SJSA1 (cell line): ENCODE results near the gene LTBP4. TPM values are rescaled to one million over a fixed set of nuclear protein-coding genes. Genes with fewer than 3 reads are reported as not detected.
"Not testable (repeated sequence)": the region's sequence is repeated elsewhere in the genome, so short reads cannot be mapped to it uniquely, and the experiment has no call there.

ENCODE experiments used
- DNase-seq, 2 experiments: peaks; one replicate each; pipeline ENCODE4 v3.0.0-alpha.2; 2015 to 2020; ENCODE audit warnings: low spot score in 2 of 2, low read depth in 1 of 2
- H3K27ac ChIP-seq: fragments of 250-450 bp; sonication (Bioruptor Pico); 2 replicates; pipeline ENCODE4 v1.5.1; 2020; ENCODE audit warnings: mild to moderate bottlenecking, moderate library complexity
- H3K27me3 ChIP-seq: fragments of 250-450 bp; sonication (Bioruptor Pico); replicated peaks from 2 replicates; pipeline ENCODE4 v1.5.1; 2020; ENCODE audit warnings: mild to moderate bottlenecking, moderate library complexity
- H3K36me3 ChIP-seq: fragments of 250-450 bp; sonication (Bioruptor Pico); 2 replicates; pipeline ENCODE4 v1.5.1; 2020; ENCODE audit warnings: mild to moderate bottlenecking
- H3K4me1 ChIP-seq: fragments of 250-450 bp; sonication (Bioruptor Pico); replicated peaks from 2 replicates; pipeline ENCODE4 v1.6.1; 2021; ENCODE audit warnings: mild to moderate bottlenecking
- H3K4me3 ChIP-seq: fragments of 250-450 bp; sonication (Bioruptor Pico); 2 replicates; pipeline ENCODE4 v1.5.1; 2020; ENCODE audit warnings: mild to moderate bottlenecking
- H3K9me3 ChIP-seq: fragments of 250-450 bp; sonication (Bioruptor Pico); replicated peaks from 2 replicates; pipeline ENCODE4 v1.5.1; 2020; ENCODE audit warnings: mild to moderate bottlenecking
- total RNA-seq: library from RNA; depleted of rRNA; stranded (reverse); fragments of >200 nt; shearing (Covaris generic); gene quantifications from 2 replicates; pipeline ENCODE4 v1.2.3, GENCODE V29; 2014

LTBP4 gene
- total RNA-seq, 1 experiment from 2014 or later, result 16.5 TPM

DNA sequence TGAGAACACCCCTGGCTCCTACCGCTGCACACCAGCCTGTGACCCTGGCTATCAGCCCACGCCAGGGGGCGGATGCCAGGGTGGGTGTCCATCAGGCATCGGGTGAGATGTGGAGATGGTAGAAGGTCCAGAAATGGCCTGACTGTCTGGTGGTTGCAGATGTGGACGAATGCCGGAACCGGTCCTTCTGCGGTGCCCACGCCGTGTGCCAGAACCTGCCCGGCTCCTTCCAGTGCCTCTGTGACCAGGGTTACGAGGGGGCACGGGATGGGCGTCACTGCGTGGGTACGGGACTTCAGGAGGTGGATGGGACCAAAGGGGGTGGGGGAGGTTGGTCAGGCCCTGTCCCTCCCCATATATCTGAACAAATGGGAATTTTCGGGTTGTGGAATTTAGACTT is 15.8 kb downstream of the LTBP4 start:
- H3K9me3 ChIP-seq, result no peaks in the 10 kb centered on the region
- H3K4me1 ChIP-seq, result peaks cover 16% of the 10 kb centered on the region
- no peak overlapping the region for H3K4me3 ChIP-seq
- no peaks in the 10 kb centered on the region for H3K27me3 ChIP-seq
- no peak overlapping the region for H3K27ac ChIP-seq
- no peak for DNase-seq
- peaks cover 24% of the 10 kb centered on the region for H3K36me3 ChIP-seq

DNA sequence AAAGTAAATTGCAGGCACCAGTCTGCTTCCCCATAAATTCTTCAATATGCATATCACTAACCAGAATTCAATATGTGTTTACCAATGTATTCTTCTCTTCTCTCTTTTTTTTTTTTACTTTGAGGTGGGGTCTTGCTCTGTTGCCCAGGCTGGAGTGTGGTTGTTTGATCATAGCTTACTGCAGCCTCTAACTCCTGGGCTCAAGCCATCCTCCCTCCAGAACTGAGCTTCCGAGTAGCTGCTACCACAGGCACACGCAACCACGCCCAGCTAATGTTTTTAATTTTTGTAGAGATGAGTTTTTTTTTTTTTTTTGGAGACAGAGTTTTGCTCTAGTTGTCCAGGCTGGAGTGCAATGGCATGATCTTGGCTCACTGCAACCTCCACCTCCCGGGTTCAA is 16.8 kb downstream of the LTBP4 start:
- Histone ChIP-seq H3K36me3 (peaks cover 29% of the 10 kb centered on the region), H3K27me3 (no peaks in the 10 kb centered on the region), H3K4me3 (no peak overlapping the region), H3K9me3 (no peaks in the 10 kb centered on the region), H3K4me1 (peaks cover 16% of the 10 kb centered on the region), H3K27ac (no peak overlapping the region)
- DNase-seq, result no peak

- H3K27me3 ChIP-seq, result no peaks in the 10 kb centered on the region
- H3K4me1 ChIP-seq, result peaks cover 8% of the 10 kb centered on the region
- peaks cover 35% of the 10 kb centered on the region for H3K36me3 ChIP-seq
- H3K9me3 ChIP-seq, result no peaks in the 10 kb centered on the region
- no peak overlapping the region for H3K27ac ChIP-seq
- no peak overlapping the region for H3K4me3 ChIP-seq
- DNase-seq, result no peak
These were observed 18.4 kb downstream of the LTBP4 start for GRCh38 chr19:40619333-40620160.

DNA sequence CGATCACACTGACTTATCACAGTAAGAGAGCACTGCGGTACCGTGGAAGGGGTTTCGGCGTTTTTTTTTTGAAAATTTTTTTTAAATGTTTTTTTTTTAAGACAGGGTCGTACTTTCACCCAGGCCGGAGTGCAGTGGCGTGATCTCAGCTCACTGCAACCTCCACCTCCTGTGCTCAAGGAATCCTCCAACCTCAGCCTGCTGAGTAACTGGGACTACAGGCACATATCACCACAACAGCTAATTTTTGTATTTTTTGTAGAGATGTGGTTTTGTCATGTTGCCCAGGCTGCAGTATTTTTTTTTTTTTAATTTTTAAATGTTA is 19.0 kb downstream of the LTBP4 start:
- Histone ChIP-seq H3K9me3 (no peaks in the 10 kb centered on the region), H3K27ac (no peak overlapping the region), H3K27me3 (no peaks in the 10 kb centered on the region), H3K4me1 (peaks cover 7% of the 10 kb centered on the region), H3K36me3 (peaks cover 35% of the 10 kb centered on the region), H3K4me3 (no peak overlapping the region)
- no peak for DNase-seq

- H3K27me3 ChIP-seq, result no peaks in the 10 kb centered on the region
- peaks cover 6% of the 10 kb centered on the region for H3K4me1 ChIP-seq
- H3K27ac ChIP-seq, result no peak overlapping the region
- no peak for DNase-seq
- H3K4me3 ChIP-seq, result no peak overlapping the region
- peaks cover 45% of the 10 kb centered on the region for H3K36me3 ChIP-seq
- H3K9me3 ChIP-seq, result no peaks in the 10 kb centered on the region
These were observed 20.1 kb downstream of the LTBP4 start for GRCh38 chr19:40621283-40621682.

GRCh38 chr19:40621966-40622772 is 21.0 kb downstream of the LTBP4 start:
- peaks cover 6% of the 10 kb centered on the region for H3K4me1 ChIP-seq
- no peak overlapping the region for H3K4me3 ChIP-seq
- no peak for DNase-seq
- no peaks in the 10 kb centered on the region for H3K27me3 ChIP-seq
- no peak overlapping the region for H3K27ac ChIP-seq
- peaks cover 46% of the 10 kb centered on the region for H3K36me3 ChIP-seq
- H3K9me3 ChIP-seq, result no peaks in the 10 kb centered on the region

DNA sequence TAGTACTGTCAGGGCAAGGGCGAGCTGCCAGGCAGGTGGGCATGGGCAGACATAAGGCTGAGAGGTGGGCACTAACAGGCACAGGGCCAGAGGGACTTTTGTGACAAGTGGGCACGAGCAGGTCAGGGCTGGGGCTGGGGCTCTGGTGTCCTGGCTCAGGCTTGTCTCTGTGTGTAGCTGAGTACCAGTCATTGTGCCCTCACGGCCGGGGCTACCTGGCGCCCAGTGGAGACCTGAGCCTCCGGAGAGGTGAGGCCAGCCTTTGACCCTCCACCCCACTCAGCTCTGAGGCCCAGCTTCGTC is 21.6 kb downstream of the LTBP4 start:
- Histone ChIP-seq H3K4me1 (peaks cover 6% of the 10 kb centered on the region), H3K4me3 (no peak overlapping the region), H3K36me3 (peaks cover 50% of the 10 kb centered on the region), H3K9me3 (no peaks in the 10 kb centered on the region), H3K27me3 (no peaks in the 10 kb centered on the region), H3K27ac (no peak overlapping the region)
- no peak for DNase-seq

- Histone ChIP-seq H3K27me3 (no peaks in the 10 kb centered on the region), H3K9me3 (no peaks in the 10 kb centered on the region), H3K4me3 (no peak overlapping the region), H3K36me3 (peaks cover 52% of the 10 kb centered on the region), H3K4me1 (peaks cover 6% of the 10 kb centered on the region), H3K27ac (no peak overlapping the region)
- DNase-seq, result no peak
These were observed 22.5 kb downstream of the LTBP4 start for GRCh38 chr19:40623403-40624251.

DNA sequence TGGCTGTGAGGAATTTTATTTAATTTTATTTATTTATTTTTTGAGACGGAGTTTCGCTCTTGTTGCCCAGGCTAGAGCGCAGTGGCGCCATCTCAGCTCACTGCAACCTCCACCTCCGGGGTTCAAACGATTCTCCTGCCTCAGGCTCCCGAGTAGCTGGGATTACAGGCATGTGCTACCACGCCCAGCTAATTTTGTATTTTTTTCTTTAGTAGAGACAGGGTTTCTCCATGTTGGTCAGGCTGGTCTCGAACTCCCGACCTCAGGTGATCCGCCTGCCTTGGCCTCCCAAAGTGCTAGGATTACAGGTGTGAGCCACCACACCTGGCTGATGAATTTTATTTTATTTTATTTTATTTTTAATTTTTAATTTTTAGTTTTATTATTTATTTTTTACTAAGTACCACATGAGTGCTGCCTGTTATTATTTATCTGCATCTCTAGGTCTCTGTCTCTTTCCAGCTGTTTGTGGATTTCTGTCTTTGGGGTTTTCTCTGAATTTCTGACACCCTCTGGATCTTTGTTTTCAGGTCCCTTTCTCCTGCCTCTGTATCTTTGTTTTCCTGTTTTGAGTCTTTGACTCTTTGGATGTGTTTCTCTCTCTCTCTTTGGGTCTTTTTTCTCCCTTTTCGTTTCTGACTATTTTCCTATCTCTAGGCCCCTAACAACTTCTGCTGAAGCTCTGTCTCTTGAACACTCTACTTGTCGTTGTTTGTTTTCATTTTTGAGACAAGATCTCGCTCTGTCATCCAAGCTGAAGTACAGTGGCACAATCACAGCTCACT is 23.4 kb downstream of the LTBP4 start:
- peaks cover 48% of the 10 kb centered on the region for H3K36me3 ChIP-seq
- H3K27me3 ChIP-seq, H3K27ac ChIP-seq, H3K4me3 ChIP-seq, H3K9me3 ChIP-seq, H3K4me1 ChIP-seq, DNase-seq: not testable (repeated sequence)

DNA sequence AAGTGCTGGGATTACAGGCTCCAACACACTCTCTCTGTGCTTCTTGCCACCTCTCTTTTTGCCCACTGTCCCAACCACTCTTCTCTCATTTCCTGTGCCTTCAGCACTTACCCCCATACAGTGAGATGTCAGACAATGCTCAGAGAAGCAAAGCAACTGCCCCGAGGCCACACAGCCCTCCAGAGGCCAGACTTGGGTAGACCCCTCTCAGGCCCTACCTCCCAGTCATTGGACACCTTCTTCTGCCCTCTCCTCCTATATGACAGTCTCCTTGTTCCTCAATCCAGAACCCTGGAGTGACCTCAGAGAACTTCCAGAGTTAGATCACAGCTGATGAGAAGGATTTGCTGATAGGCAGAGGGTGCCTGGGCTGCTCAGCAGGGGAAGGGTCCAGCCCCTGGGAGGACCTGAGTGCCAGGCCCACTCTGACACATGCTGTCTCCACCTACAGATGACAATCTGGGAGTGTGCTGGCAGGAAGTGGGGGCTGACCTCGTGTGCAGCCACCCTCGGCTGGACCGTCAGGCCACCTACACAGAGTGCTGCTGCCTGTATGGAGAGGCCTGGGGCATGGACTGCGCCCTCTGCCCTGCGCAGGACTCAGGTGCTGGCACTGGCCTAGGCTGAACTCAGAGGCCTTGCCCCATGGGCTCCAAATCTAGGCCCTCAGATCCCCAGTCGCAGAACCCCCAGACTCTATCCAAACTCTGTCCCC is 24.4 kb downstream of the LTBP4 start:
- Histone ChIP-seq H3K27me3 (no peaks in the 10 kb centered on the region), H3K27ac (no peak overlapping the region), H3K9me3 (no peaks in the 10 kb centered on the region), H3K4me1 (peaks cover 6% of the 10 kb centered on the region), H3K4me3 (no peak overlapping the region), H3K36me3 (peaks cover 45% of the 10 kb centered on the region)
- DNase-seq, result no peak

DNA sequence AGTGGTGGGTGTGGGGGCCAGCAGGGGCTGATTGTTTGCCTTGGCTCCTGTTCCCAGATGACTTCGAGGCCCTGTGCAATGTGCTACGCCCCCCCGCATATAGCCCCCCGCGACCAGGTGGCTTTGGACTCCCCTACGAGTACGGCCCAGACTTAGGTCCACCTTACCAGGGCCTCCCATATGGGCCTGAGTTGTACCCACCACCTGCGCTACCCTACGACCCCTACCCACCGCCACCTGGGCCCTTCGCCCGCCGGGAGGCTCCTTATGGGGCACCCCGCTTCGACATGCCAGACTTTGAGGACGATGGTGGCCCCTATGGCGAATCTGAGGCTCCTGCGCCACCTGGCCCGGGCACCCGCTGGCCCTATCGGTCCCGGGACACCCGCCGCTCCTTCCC is 25.7 kb downstream of the LTBP4 start:
- Histone ChIP-seq H3K36me3 (peaks cover 33% of the 10 kb centered on the region), H3K4me1 (peaks cover 6% of the 10 kb centered on the region), H3K9me3 (no peaks in the 10 kb centered on the region), H3K27me3 (no peaks in the 10 kb centered on the region), H3K4me3 (no peak overlapping the region), H3K27ac (no peak overlapping the region)
- DNase-seq, result no peak

DNA sequence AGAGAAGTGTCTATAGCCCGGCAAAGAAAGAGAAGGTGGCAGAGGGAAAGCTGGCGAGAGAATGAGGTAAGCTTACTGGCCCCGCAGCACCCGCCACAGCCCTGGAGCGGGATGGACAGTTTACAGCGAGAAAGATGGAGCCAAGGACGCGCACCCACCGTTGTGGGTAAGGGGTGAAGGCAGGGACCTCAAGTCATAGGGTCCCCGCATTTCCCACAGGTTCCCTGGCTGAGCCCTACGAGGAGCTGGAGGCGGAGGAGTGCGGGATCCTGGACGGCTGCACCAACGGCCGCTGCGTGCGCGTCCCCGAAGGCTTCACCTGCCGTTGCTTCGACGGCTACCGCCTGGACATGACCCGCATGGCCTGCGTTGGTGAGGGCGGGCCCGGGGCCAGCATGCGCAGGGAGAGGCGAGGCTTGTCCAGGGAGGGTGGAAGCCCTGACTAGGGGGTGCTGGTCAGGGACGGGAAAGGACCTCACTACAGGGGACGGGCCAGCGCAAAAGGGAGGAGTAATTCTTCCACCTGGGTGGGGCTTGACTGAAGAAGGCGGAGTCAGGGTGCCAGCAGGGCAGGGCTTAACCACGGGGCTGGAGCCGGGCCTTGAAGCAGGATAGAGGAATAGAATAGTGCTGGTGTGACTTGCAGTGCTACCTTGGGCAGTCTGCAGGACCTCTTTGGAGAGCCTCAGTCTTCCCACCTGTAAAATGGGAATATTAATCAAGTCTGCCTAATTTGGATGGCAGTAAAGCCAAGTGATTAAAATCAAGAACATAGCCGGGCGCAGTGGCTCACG is 26.5 kb downstream of the LTBP4 start:
- H3K4me1 ChIP-seq, result peaks cover 6% of the 10 kb centered on the region

More for the DNA sequence above, 26.5 kb downstream of the LTBP4 start:
- DNase-seq, result no peak
- H3K36me3 ChIP-seq, result peaks cover 27% of the 10 kb centered on the region
- no peaks in the 10 kb centered on the region for H3K27me3 ChIP-seq
- no peaks in the 10 kb centered on the region for H3K9me3 ChIP-seq
- H3K27ac ChIP-seq, result no peak overlapping the region
- H3K4me3 ChIP-seq, result no peak overlapping the region
